Lung (tissue), 12 donors: Measurements from ENCODE around the gene ATP8A1. TPM values are rescaled to one million over a fixed set of nuclear protein-coding genes. Genes with fewer than 3 reads are reported as not detected.
"Not testable (repeated sequence)": the region's sequence is repeated elsewhere in the genome, so short reads cannot be mapped to it uniquely, and the experiment has no call there.

Experiments
- ATAC-seq: fragments of 200-7000 bp; cut with Tn5 transposase; one replicate; pipeline ENCODE4 v1.9.1; 2020; ENCODE audit warnings: moderate number of reproducible peaks; ENCODE audit not compliant: insufficient read depth, low FRiP score
- DNase-seq, 3 donors: peaks; one replicate each; pipeline ENCODE4 v3.0.0-alpha.2; 2013 to 2017
- H3K27ac ChIP-seq, 2 donors: one replicate each; pipeline ENCODE4 v1.5.1; 2013; ENCODE audit warnings: mild to moderate bottlenecking in 2 of 2, moderate library complexity in 2 of 2, control low read depth in 1 of 2, inconsistent platforms in 1 of 2, low read depth in 1 of 2, low read length in 1 of 2
- H3K27me3 ChIP-seq, 3 donors: one replicate each; pipeline ENCODE4 v1.5.1; 2013; ENCODE audit warnings: low read length in 2 of 3; ENCODE audit not compliant: control insufficient read depth in 3 of 3, insufficient read depth in 3 of 3
- H3K36me3 ChIP-seq, 4 donors: one replicate each; pipeline ENCODE4 v1.5.1; 2013; ENCODE audit warnings: low read length in 4 of 4, mild to moderate bottlenecking in 1 of 4, moderate library complexity in 1 of 4; ENCODE audit not compliant: control insufficient read depth in 4 of 4, insufficient read depth in 4 of 4
- H3K4me1 ChIP-seq, 5 donors: one replicate each; pipeline ENCODE4 v1.5.1; 2013; ENCODE audit warnings: low read length in 5 of 5, mild to moderate bottlenecking in 2 of 5, moderate library complexity in 1 of 5; ENCODE audit not compliant: control insufficient read depth in 5 of 5, insufficient read depth in 5 of 5
- H3K4me3 ChIP-seq: one replicate; pipeline ENCODE4 v1.5.1; 2013; ENCODE audit warnings: mild to moderate bottlenecking, control low read depth, moderate library complexity
- H3K9ac ChIP-seq, 2 donors: one replicate each; pipeline ENCODE4 v1.5.1; 2013; ENCODE audit warnings: low read length in 2 of 2, control low read depth in 1 of 2; ENCODE audit not compliant: insufficient read depth in 1 of 2
- H3K9me3 ChIP-seq, 4 donors: one replicate each; pipeline ENCODE4 v1.5.1; 2013; ENCODE audit warnings: low read length in 3 of 4, mild to moderate bottlenecking in 1 of 4, moderate library complexity in 1 of 4; ENCODE audit not compliant: control insufficient read depth in 4 of 4, insufficient read depth in 3 of 4
- WGBS, 2 donors: extraction: QIAGEN DNeasy Blood & Tissue Kit; methylation state at CpG; one replicate each; pipeline ENCODE4 v1.1.7; 2013; 5-methylcytosine and 5-hydroxymethylcytosine counted together
- polyA plus RNA-seq, 2 donors: library from polyadenylated mRNA; stranded (reverse); fragments of 200-250 nt; gene quantifications; one replicate each; pipeline ENCODE4 v1.2.1, GENCODE V29; 2013
- total RNA-seq, 2 donors: library from RNA; depleted of rRNA in 1 of 2; stranded (reverse); fragments of >200 nt in 1 of 2; gene quantifications; one replicate each; pipeline ENCODE4 v1.2.1, GENCODE V29; 2014 to 2021
- TF ChIP-seq, protein P1 (sequence below): IDR thresholded peaks from 2 replicates; pipeline ENCODE4 v1.5.1; 2012; ENCODE audit warnings: mild to moderate bottlenecking; ENCODE audit errors: control extremely low read depth, extremely low read depth
- donor health status: control.
- donor health status: control.
- donor health status: Bipolar disorder and iron deficiency.
- donor health status: healthy.
- donor health status: DM: yes; HTN: yes; CAD: no.

The ATP8A1 gene
- total and polyA plus RNA-seq, 4 donors: 13.8 to 297 (median 48.9) TPM

DNA sequence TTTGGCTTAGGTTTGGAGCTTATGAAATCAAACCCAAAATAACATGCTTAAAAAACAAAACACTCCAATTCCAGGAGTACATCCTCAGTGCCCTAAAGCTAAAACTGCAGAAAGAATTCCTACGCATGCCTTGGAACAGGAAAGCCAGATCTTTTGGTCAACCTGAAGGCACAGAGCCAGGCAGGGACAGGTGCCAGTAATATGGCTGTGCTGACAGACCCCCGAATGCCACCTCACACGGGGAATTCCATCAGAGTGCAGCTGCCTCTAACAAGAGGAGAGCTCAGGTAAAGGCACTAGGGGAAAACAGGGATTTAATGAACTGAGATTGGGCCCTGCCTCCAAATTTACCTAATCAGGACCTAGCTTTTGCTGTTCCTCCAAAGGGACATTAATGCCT, 182.5 kb downstream of the ATP8A1 start:
- DNase-seq: no peak
- Histone ChIP-seq H3K9ac (no peak overlapping the region), H3K27me3 (no peaks in the 10 kb centered on the region), H3K36me3 (peaks cover 0 to 1% (median 0%) of the 10 kb centered on the region in 4 donors), H3K9me3 (no peaks in the 10 kb centered on the region), H3K27ac (no peak overlapping the region), H3K4me1 (no peaks in the 10 kb centered on the region), H3K4me3 (no peak overlapping the region)
- 50 to 91% methylated on average over 3 of the region's 3 CpGs for WGBS, 2 donors
- TF ChIP-seq, protein P1, sequence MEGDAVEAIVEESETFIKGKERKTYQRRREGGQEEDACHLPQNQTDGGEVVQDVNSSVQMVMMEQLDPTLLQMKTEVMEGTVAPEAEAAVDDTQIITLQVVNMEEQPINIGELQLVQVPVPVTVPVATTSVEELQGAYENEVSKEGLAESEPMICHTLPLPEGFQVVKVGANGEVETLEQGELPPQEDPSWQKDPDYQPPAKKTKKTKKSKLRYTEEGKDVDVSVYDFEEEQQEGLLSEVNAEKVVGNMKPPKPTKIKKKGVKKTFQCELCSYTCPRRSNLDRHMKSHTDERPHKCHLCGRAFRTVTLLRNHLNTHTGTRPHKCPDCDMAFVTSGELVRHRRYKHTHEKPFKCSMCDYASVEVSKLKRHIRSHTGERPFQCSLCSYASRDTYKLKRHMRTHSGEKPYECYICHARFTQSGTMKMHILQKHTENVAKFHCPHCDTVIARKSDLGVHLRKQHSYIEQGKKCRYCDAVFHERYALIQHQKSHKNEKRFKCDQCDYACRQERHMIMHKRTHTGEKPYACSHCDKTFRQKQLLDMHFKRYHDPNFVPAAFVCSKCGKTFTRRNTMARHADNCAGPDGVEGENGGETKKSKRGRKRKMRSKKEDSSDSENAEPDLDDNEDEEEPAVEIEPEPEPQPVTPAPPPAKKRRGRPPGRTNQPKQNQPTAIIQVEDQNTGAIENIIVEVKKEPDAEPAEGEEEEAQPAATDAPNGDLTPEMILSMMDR: no peak
- no peak for ATAC-seq

DNA sequence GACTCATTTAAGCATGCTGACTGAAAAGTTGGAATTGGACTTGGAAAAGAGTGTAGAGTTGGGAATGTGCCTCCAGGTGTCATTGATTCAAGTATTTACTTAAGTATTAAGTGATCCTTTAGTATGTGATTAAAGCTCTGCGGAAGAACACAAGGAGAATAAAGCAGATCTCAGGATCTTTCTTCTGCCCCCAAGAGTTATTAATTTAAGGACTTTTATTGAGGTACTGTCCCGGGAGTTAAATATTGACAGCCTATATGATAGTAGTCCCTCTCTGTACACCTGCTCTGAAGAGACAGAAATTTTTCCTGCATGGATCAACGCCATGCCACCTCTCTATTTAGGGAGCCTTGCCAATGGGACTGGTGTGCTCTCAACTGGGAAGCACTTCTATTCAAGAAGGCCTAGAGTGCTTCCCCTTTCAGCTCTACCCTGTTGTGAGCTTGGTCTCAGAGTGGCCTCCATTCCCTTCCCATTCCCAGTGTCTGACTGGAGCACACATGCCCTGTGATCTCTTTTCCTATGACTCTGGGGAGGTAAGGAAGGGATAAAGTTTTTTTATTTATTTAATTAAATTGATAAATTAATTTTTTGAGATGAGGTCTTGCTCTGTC, 183.7 kb downstream of the ATP8A1 start:
- no peak for DNase-seq

DNA sequence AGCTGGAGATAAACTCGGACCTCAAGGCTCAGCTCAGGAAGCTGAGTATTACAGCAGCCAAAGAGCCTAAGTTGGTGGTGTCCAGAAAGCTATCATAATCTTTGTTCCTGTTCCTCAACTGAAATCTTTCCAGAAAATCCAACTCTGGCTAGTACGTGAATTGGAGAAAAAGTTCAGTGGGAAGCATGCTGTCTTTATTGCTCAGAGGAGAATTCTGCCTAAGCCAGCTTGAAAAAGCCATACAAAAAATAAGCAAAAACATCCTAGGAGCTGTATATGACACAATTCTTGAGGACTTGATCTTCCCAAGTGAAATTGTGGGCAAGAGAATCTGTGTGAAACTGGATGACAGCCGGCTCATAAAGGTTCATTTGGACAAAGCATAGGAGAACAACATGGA, 185.0 kb downstream of the ATP8A1 start:
- Histone ChIP-seq H3K9ac (no peak overlapping the region), H3K36me3 (peaks cover 0 to 2% (median 0%) of the 10 kb centered on the region in 4 donors), H3K4me1 (no peaks in the 10 kb centered on the region), H3K27me3 (no peaks in the 10 kb centered on the region), H3K27ac (no peak overlapping the region), H3K4me3 (no peak overlapping the region), H3K9me3 (no peaks in the 10 kb centered on the region)
- DNase-seq (no peak), ATAC-seq (no peak)
- TF ChIP-seq, protein P1: no peak
- WGBS, 2 donors: 89 to 96% methylated on average over 3 of the region's 3 CpGs

More for the DNA sequence above, 183.7 kb downstream of the ATP8A1 start:
- 81 to 90% methylated on average over 3 of the region's 3 CpGs for WGBS, 2 donors
- Histone ChIP-seq H3K4me3 (no peak overlapping the region), H3K27me3 (no peaks in the 10 kb centered on the region), H3K27ac (no peak overlapping the region), H3K4me1 (no peaks in the 10 kb centered on the region), H3K9me3 (no peaks in the 10 kb centered on the region), H3K36me3 (peaks cover 0 to 1% (median 0%) of the 10 kb centered on the region in 4 donors), H3K9ac (no peak overlapping the region)
- TF ChIP-seq, protein P1: no peak
- ATAC-seq: no peak

DNA sequence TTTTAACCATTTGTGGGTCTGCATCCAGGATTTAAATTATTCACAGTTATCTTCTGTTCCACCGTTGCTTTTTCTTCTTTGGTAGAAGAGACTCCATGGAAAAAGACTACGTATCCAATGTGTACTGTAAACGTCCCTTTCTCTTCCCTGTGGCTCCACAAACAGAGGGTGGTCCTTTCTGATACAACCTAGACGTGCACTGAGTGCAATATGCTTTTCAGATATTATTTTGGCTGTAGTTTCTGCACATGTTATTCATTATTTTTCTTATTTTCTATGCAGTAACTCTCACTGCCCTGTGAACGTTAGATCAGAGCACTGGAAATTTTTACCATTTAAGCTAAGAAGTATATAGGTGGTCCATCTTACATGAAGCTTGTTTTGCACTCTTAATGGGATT, 186.9 kb downstream of the ATP8A1 start:
- no peak for ATAC-seq

DNA sequence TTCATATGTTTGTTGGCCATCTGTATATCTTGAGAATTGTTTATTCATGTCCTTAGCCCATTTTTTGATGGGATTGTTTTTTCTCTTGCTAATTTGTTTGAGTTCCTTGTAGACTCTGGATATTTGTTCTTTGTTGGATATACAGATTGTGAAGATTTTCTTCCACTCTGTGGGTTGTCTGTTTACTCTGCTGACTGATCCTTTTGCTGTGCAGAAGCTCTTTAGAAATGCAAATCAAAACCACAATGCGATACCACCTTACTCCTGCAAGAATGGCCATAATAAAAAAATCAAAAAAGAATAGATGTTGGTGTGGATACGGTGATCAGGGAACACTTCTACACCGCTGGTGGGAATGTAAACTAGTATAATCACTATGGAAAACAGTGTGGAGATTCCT, 189.1 kb downstream of the ATP8A1 start:
- DNase-seq, H3K9ac ChIP-seq, H3K9me3 ChIP-seq, H3K27ac ChIP-seq, H3K4me3 ChIP-seq, H3K27me3 ChIP-seq, H3K4me1 ChIP-seq, ATAC-seq, H3K36me3 ChIP-seq: not testable (repeated sequence)
- WGBS, 2 donors: 92 to 96% methylated on average over 3 of the region's 3 CpGs

More for the DNA sequence above, 186.9 kb downstream of the ATP8A1 start:
- Histone ChIP-seq H3K9ac (no peak overlapping the region), H3K9me3 (no peaks in the 10 kb centered on the region), H3K4me3 (no peak overlapping the region), H3K36me3 (peaks cover 0 to 2% (median 0%) of the 10 kb centered on the region in 4 donors), H3K4me1 (no peaks in the 10 kb centered on the region), H3K27me3 (no peaks in the 10 kb centered on the region), H3K27ac (no peak overlapping the region)
- TF ChIP-seq, protein P1: no peak
- no peak for DNase-seq
- 90 to 93% methylated on average over 5 of the region's 5 CpGs for WGBS, 2 donors
